ENCODE results near the gene HAGHL. TPM values are rescaled to one million over a fixed set of nuclear protein-coding genes. Genes with fewer than 3 reads are reported as not detected.

The HAGHL gene
- total RNA-seq, 2 donors from 2014 or later, result 8.9 to 11.4 TPM

DNA sequence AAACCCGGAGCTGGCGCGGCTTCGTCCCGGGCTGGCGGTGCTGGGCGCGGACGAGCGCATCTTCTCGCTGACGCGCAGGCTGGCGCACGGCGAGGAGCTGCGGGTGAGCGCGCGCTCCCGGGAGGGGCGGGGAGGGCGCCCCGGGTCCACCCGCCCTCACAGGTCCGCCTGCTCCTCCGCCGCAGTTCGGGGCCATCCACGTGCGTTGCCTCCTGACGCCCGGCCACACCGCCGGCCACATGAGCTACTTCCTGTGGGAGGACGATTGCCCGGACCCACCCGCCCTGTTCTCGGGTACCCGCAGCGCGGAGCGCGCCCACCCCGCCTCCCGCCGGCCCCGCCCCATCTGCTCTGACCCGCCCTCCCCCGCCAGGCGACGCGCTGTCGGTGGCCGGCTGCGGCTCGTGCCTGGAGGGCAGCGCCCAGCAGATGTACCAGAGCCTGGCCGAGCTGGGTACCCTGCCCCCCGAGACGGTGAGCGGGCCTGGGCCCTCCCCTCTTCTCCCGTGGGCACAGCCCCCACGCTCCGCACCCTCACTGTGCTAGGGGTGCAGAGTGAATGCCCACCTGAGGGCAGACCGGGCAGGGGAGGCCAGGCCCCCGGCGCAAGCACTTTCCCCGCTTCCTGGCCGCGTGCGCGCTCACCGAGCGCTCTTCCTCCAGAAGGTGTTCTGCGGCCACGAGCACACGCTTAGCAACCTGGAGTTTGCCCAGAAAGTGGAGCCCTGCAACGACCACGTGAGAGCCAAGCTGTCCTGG lies 1.4 kb downstream of the HAGHL start:
- 3 to 4% methylated on average over 16 to 80 of the region's 80 CpGs for WGBS, 2 experiments (ENCODE audit: insufficient coverage in 1 of 2, insufficient read length in 1 of 2)
- Mint-ChIP-seq H3K4me3 (peak overlapping the region; percentile 44), H3K4me1 (no peaks in the 10 kb centered on the region), H3K27ac (no peak overlapping the region), H3K9me3 (no peaks in the 10 kb centered on the region), H3K36me3 (ENCODE audit: low read depth) (peaks cover 9% of the 10 kb centered on the region), H3K27me3 (ENCODE audit: insufficient read depth) (peaks cover 15% of the 10 kb centered on the region)
- peaks cover 3% of the 10 kb centered on the region for H3K4me1 ChIP-seq (ENCODE audit: control insufficient read depth, insufficient read depth, low read length)
- peak; percentile 91 for DNase-seq
- TF ChIP-seq, protein P1, sequence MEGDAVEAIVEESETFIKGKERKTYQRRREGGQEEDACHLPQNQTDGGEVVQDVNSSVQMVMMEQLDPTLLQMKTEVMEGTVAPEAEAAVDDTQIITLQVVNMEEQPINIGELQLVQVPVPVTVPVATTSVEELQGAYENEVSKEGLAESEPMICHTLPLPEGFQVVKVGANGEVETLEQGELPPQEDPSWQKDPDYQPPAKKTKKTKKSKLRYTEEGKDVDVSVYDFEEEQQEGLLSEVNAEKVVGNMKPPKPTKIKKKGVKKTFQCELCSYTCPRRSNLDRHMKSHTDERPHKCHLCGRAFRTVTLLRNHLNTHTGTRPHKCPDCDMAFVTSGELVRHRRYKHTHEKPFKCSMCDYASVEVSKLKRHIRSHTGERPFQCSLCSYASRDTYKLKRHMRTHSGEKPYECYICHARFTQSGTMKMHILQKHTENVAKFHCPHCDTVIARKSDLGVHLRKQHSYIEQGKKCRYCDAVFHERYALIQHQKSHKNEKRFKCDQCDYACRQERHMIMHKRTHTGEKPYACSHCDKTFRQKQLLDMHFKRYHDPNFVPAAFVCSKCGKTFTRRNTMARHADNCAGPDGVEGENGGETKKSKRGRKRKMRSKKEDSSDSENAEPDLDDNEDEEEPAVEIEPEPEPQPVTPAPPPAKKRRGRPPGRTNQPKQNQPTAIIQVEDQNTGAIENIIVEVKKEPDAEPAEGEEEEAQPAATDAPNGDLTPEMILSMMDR (conservative IDR thresholded peaks at IDR 0.05), result no peak
- H3K9me3 ChIP-seq (ENCODE audit: control insufficient read depth, low read length), result no peaks in the 10 kb centered on the region
- H3K27me3 ChIP-seq (ENCODE audit: control insufficient read depth, insufficient read depth, low read length, poor library complexity, severe bottlenecking), result peaks cover 19% of the 10 kb centered on the region
- no peak overlapping the region for H3K9ac ChIP-seq (ENCODE audit: extremely low read depth, low read length, poor library complexity, severe bottlenecking)
- no peak overlapping the region for H3K27ac ChIP-seq (ENCODE audit: low read depth, low read length)
- peaks cover 4% of the 10 kb centered on the region for H3K36me3 ChIP-seq (ENCODE audit: control insufficient read depth, insufficient read depth, low read length)
- H3K4me3 ChIP-seq (ENCODE audit: low read length), result peak overlapping the region; percentile 66

DNA sequence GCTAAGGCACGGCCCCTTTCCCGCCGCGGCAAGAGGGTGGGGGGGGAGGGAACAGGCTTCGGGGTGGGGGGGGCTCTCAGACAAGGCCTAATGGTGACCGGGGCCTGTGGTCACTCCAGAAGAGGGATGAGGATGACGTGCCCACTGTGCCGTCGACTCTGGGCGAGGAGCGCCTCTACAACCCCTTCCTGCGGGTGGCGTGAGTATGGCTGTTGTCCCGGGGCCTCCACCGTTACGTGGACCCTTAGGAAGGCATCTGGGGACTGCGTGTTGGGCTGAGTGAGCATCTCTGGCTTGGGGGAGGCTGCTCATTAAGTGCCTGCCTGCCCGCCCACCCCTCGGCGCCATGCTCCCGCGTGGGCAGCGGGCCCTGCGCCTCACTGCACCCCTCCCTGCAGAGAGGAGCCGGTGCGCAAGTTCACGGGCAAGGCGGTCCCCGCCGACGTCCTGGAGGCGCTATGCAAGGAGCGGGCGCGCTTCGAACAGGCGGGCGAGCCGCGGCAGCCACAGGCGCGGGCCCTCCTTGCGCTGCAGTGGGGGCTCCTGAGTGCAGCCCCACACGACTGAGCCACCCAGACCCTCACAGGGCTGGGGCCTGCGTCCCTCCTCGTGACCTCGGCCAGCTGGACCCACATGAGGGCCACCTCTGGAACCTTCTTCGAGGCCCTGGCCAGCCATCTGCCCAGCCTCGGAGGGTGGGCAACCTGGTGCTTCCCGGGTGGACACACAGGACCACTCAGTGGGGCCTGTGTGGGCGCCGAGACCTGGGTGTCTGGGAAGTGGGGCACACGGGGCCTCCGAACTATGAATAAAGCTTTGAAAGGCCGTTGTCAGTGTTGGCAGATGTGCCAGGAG lies 2.2 kb downstream of the HAGHL start:
- H3K27ac ChIP-seq (ENCODE audit: low read depth, low read length), result no peak overlapping the region
- peaks cover 3% of the 10 kb centered on the region for H3K4me1 ChIP-seq (ENCODE audit: control insufficient read depth, insufficient read depth, low read length)
- Mint-ChIP-seq H3K4me3 (peak overlapping the region; percentile 44), H3K27me3 (ENCODE audit: insufficient read depth) (peaks cover 15% of the 10 kb centered on the region), H3K36me3 (ENCODE audit: low read depth) (peaks cover 9% of the 10 kb centered on the region), H3K9me3 (no peaks in the 10 kb centered on the region), H3K27ac (no peak overlapping the region), H3K4me1 (no peaks in the 10 kb centered on the region)
- peak; percentile 72 for DNase-seq
- peaks cover 19% of the 10 kb centered on the region for H3K27me3 ChIP-seq (ENCODE audit: control insufficient read depth, insufficient read depth, low read length, poor library complexity, severe bottlenecking)
- H3K36me3 ChIP-seq (ENCODE audit: control insufficient read depth, insufficient read depth, low read length), result peaks cover 10% of the 10 kb centered on the region
- 81 to 88% methylated on average over 27 to 55 of the region's 55 CpGs for WGBS, 2 experiments (ENCODE audit: insufficient coverage in 1 of 2, insufficient read length in 1 of 2)
- H3K9ac ChIP-seq (ENCODE audit: extremely low read depth, low read length, poor library complexity, severe bottlenecking), result no peak overlapping the region
- H3K9me3 ChIP-seq (ENCODE audit: control insufficient read depth, low read length), result no peaks in the 10 kb centered on the region
- H3K4me3 ChIP-seq (ENCODE audit: low read length), result no peak overlapping the region
- TF ChIP-seq, protein P1 (conservative IDR thresholded peaks at IDR 0.05), result no peak

DNA sequence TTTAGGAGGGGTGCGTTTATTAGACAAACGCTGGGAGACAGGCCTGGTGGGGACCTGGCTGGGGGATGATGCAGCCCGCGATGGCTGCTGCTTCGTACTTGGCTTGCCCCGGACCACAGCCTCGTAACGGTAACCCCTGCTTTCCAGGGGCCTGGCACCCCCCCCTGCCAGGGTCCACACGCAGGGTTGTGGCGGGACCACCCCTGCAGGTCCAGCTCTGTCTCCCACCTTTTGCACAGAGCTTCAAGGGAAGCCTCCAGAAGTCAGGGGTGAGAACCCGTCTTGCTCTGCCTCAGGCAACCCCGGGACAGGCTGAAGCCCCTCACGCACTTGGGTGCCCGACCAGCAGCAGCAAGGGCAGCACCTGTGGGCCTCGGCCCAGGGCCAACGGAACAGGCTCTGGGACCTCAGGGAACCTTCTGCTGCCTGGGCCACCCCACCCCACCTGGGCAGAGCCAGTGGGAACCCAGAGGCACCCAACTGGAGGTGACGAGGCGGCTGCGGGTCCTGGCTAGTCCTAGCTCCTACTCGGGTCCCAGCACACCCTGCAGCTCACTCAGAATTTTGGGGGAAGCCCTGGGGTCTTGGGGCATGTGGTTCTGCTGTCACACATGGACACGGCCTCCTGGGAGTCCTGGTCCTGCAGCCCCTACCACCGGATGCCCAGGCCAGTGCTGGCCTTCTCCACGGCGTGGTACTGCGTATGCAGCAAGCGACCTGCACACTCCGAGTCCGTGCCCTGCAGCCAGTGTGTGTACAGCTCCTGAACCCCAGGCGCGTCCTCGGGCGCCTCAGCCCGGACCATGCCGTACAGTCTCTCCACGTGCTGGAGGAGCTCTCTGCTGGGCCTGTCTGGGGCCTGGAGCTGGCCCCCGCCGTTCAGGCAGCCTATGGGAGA lies 3.1 kb downstream of the HAGHL start:
- Histone ChIP-seq H3K4me1 (ENCODE audit: control insufficient read depth, insufficient read depth, low read length) (peaks cover 3% of the 10 kb centered on the region), H3K9me3 (ENCODE audit: control insufficient read depth, low read length) (no peaks in the 10 kb centered on the region), H3K27me3 (ENCODE audit: control insufficient read depth, insufficient read depth, low read length, poor library complexity, severe bottlenecking) (peaks cover 19% of the 10 kb centered on the region), H3K9ac (ENCODE audit: extremely low read depth, low read length, poor library complexity, severe bottlenecking) (no peak overlapping the region), H3K27ac (ENCODE audit: low read depth, low read length) (no peak overlapping the region), H3K36me3 (ENCODE audit: control insufficient read depth, insufficient read depth, low read length) (peaks cover 10% of the 10 kb centered on the region), H3K4me3 (ENCODE audit: low read length) (no peak overlapping the region)
- TF ChIP-seq, protein P1 (conservative IDR thresholded peaks at IDR 0.05), result no peak
- peaks cover 14% of the 10 kb centered on the region for H3K27me3 Mint-ChIP-seq (ENCODE audit: insufficient read depth)
- H3K4me1 Mint-ChIP-seq, result no peaks in the 10 kb centered on the region
- no peaks in the 10 kb centered on the region for H3K9me3 Mint-ChIP-seq
- no peak for DNase-seq
- 94 to 97% methylated on average over 24 to 37 of the region's 37 CpGs for WGBS, 2 experiments (ENCODE audit: insufficient coverage in 1 of 2, insufficient read length in 1 of 2)
- no peak overlapping the region for H3K27ac Mint-ChIP-seq
- peaks cover 9% of the 10 kb centered on the region for H3K36me3 Mint-ChIP-seq (ENCODE audit: low read depth)
- H3K4me3 Mint-ChIP-seq, result no peak overlapping the region
